Right lobe of liver (tissue), 6 donors: Measurements from ENCODE around the gene MPP4. TPM values are rescaled to one million over a fixed set of nuclear protein-coding genes. Genes with fewer than 3 reads are reported as not detected.
A peak's percentile ranks its signal among the peaks of the same experiment; 100 is the strongest.

ENCODE experiments used
- ATAC-seq, 4 donors: fragments of 200-7000 bp; cut with Tn5 transposase; one replicate each; pipeline ENCODE4 v1.9.1; 2020; ENCODE audit warnings: mild to moderate bottlenecking in 4 of 4, moderate library complexity in 4 of 4
- DNase-seq, 3 donors: peaks; one replicate each; pipeline ENCODE4 v3.0.0-alpha.2; 2020
- H3K27ac ChIP-seq, 3 donors: fragments of 200-600 bp; one replicate each; pipeline ENCODE4 v1.8.0; 2022
- H3K27me3 ChIP-seq, 2 donors: fragments of 200-600 bp; one replicate each; pipeline ENCODE4 v1.8.0; 2022
- H3K36me3 ChIP-seq, 4 donors: fragments of 200-600 bp; sonication (generic) in 1 of 4; one replicate each; pipeline versions ENCODE4 v1.5.1 to v1.8.0; 2017 to 2022; ENCODE audit warnings: control low read depth in 1 of 4
- H3K4me1 ChIP-seq, 4 donors: fragments of 200-600 bp; sonication (generic) in 1 of 4; one replicate each; pipeline versions ENCODE4 v1.5.1 to v1.8.0; 2017 to 2022; ENCODE audit warnings: control low read depth in 1 of 4
- H3K4me3 ChIP-seq, 3 donors: fragments of 200-600 bp; one replicate each; pipeline ENCODE4 v1.8.0; 2022
- H3K9me3 ChIP-seq, 4 donors: fragments of 200-600 bp; sonication (generic) in 1 of 4; one replicate each; pipeline versions ENCODE4 v1.5.1 to v1.8.0; 2017 to 2022; ENCODE audit warnings: control low read depth in 1 of 4
- POLR2A ChIP-seq: fragments of 450-650 bp; IDR thresholded peaks from one replicate; pipeline ENCODE4 v1.6.1; 2017; ENCODE audit warnings: antibody characterized with exemption, mild to moderate bottlenecking
- WGBS: methylation state at CpG from one replicate; pipeline ENCODE4 v1.1.6; 2018; ENCODE audit warnings: low coverage, low lambda C conversion rate; ENCODE audit not compliant: insufficient coverage; ENCODE audit errors: missing lambda C conversion rate; 5-methylcytosine and 5-hydroxymethylcytosine counted together
- intact Hi-C, 2 donors: fragments of 100-400 bp; cut with DNase I; formaldehyde crosslinking; loops; one replicate each; pipeline versions ENCODE4 v1.11.2 to v1.14.1; 2022
- total RNA-seq, 6 experiments: library from RNA; depleted of rRNA in 2 of 6; stranded (reverse); fragments of >200 nt in 2 of 6; fragmentation: NEBNext Ultra II Directional in 3 of 6; extraction: Animal tissue kit (Norgen Biotek cat#: 25700) in 3 of 6; gene quantifications; one replicate each; pipeline versions ENCODE4 v1.1.0 to v1.2.4, GENCODE V29; 2016 to 2023
- TF ChIP-seq, protein P1 (sequence below), 4 donors: fragments of 200-600 bp in 3 of 4; fragments of 450-650 bp in 1 of 4; IDR thresholded peaks; one replicate each; pipeline versions ENCODE4 v1.5.1 to v1.8.0; 2016 to 2022; ENCODE audit warnings: antibody characterized with exemption in 4 of 4, mild to moderate bottlenecking in 2 of 4
- donor health status: DM: no; HTN: yes; CAD: no.
- donor health status: DM: no; HTN: no; CAD: no.
- donor health status: DM: no; HTN: no; CAD: no.
- donor health status: DM: no; HTN: yes; CAD: no.
- donor health status: DM: no; HTN: yes; CAD: no.

Gene MPP4
- total RNA-seq, 6 experiments from 2014 or later, result 0.12 to 0.15 TPM; not detected in 4

DNA sequence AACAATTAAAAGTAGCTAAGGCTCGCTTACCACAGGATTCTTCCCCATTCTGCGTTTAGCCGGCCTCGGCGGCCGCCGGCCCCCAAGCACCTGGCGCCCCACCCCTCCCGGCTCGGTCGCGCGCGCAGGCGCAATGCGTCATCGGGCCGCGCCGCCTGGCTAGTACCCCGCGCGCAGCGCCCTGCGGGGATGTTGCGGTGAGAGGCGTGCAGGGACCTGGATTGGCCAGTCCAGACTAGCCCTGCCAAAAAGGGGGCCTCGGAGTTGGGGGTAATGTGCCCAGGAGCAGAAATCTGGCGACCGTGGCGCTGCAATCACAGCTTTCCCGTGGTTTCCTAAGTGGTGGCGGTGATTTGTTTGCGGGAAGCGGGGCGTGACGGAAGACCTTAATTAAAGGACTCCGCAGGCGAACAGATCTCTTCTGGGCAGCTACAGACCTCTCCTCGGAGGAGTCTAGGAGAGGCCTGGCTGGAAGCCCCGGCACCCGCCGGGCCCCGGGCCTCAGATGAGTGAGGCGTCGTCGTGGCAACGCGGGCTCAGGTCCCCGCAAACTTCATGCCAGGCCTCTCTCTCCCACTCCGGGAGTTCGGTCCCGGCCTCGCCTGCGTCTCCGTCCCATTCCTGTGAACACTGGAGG lies 55.7 kb downstream of the MPP4 start:
- peak; percentile 95 to 97 (median 96) for ATAC-seq
- Histone ChIP-seq H3K9me3 (no peaks in the 10 kb centered on the region), H3K4me1 (no peaks in the 10 kb centered on the region), H3K27ac (peak overlapping the region; percentile 71 to 80 (median 72)), H3K4me3 (peak overlapping the region; percentile 83 to 91 (median 86)), H3K36me3 (no peaks in the 10 kb centered on the region), H3K27me3 (no peaks in the 10 kb centered on the region)
- intact Hi-C loops, result no loop called here
- DNase-seq, result peak; percentile 82 to 85 (median 84)
- WGBS, result under 1% methylated on average over 20 of the region's 56 CpGs
- TF ChIP-seq, protein P1, sequence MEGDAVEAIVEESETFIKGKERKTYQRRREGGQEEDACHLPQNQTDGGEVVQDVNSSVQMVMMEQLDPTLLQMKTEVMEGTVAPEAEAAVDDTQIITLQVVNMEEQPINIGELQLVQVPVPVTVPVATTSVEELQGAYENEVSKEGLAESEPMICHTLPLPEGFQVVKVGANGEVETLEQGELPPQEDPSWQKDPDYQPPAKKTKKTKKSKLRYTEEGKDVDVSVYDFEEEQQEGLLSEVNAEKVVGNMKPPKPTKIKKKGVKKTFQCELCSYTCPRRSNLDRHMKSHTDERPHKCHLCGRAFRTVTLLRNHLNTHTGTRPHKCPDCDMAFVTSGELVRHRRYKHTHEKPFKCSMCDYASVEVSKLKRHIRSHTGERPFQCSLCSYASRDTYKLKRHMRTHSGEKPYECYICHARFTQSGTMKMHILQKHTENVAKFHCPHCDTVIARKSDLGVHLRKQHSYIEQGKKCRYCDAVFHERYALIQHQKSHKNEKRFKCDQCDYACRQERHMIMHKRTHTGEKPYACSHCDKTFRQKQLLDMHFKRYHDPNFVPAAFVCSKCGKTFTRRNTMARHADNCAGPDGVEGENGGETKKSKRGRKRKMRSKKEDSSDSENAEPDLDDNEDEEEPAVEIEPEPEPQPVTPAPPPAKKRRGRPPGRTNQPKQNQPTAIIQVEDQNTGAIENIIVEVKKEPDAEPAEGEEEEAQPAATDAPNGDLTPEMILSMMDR (IDR thresholded peaks at IDR 0.05), result peak in 1 of 4 donors; percentile 12
- TF ChIP-seq POLR2A, result peak; percentile 32

DNA sequence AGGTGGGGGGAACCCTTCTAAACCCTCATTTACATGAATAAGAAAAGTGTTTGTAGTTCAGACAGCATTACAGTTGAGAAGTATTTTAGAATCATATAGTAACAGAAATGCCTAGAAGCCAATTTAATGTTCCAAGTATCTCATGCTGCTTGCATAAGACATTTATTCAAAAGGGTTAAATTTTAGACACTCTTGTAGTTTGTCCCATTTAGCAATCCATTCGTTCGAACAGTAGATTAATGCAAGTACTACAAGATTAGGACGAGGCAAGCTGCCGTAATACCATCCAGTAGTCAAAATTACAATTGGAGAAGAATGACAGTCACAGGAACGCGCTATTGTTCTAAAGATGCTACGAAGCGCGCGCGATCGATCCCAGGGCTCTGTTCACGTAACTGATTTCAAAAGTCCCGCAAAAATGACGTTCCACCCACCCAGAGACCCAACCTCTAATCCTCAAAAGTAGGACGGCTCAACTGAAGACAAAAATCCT lies 56.3 kb downstream of the MPP4 start:
- ATAC-seq (peak; percentile 57 to 69 (median 62)), DNase-seq (no peak)
- intact Hi-C loops, result no loop called here
- H3K9me3 ChIP-seq, result no peaks in the 10 kb centered on the region
- whole genome bisulfite sequencing, result 3% methylated on average over 16 of the region's 16 CpGs
- TF ChIP-seq, protein P1 (IDR thresholded peaks at IDR 0.05), result no peak
- TF ChIP-seq POLR2A, result no peak
- H3K36me3 ChIP-seq, result no peaks in the 10 kb centered on the region
- no peaks in the 10 kb centered on the region for H3K27me3 ChIP-seq
- peak overlapping the region; percentile 83 to 91 (median 86) for H3K4me3 ChIP-seq
- peak overlapping the region; percentile 71 to 80 (median 72) for H3K27ac ChIP-seq
- no peaks in the 10 kb centered on the region for H3K4me1 ChIP-seq

DNA sequence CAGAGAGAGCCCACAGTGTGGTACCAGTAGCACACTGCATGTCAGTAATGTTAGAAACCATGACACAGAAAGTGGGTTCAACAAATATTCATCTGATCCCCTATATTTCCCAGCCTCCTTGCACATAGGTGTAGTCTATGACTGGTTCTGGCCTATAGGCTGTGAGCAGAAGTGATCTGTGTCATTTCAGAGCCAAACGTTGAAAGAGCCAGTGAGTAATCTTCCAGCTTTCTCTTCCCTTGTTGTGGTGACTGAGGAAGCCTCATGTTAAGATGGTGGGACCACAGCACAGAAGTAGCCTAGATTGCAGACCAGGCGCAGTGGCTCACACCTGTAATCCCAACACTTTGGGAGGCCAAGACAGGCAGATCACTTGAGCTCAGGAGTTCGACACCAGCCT lies 59.2 kb downstream of the MPP4 start:
- Histone ChIP-seq H3K36me3 (no peaks in the 10 kb centered on the region), H3K4me1 (no peaks in the 10 kb centered on the region), H3K4me3 (no peak overlapping the region), H3K27me3 (no peaks in the 10 kb centered on the region), H3K27ac (no peak overlapping the region), H3K9me3 (no peaks in the 10 kb centered on the region)
- intact Hi-C loops, result no loop called here
- WGBS, result 80% methylated on average over 2 of the region's 3 CpGs
- DNase-seq (no peak), ATAC-seq (no peak)
- TF ChIP-seq, protein P1 (IDR thresholded peaks at IDR 0.05), result no peak
- no peak for TF ChIP-seq POLR2A

DNA sequence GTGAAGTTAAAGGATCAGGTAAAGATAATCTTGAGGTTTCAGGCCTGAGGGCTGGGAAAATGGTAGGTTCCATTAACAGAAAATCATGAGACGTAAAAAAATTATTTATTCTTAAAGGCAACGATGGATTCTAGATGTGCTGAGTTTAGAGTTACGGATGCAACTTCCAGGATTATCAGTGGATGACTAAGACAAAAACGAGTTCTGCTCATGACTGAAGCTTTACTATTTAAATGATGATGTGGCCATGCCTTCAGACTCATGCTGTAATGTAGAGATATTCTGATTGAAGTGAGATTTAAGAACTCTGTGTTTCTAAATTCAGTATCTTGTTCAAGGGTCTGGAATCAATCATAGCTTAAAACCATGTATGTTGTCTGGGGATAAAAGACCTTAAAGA lies 60.1 kb downstream of the MPP4 start:
- Histone ChIP-seq H3K4me3 (no peak overlapping the region), H3K4me1 (no peaks in the 10 kb centered on the region), H3K36me3 (no peaks in the 10 kb centered on the region), H3K9me3 (no peaks in the 10 kb centered on the region), H3K27me3 (no peaks in the 10 kb centered on the region), H3K27ac (no peak overlapping the region)
- ATAC-seq, result no peak
- DNase-seq, result no peak
- TF ChIP-seq, protein P1 (IDR thresholded peaks at IDR 0.05), result no peak
- TF ChIP-seq POLR2A, result no peak
- intact Hi-C loops, result no loop called here
- 74% methylated on average over 4 of the region's 4 CpGs for WGBS
